HepG2 (cell line): ENCODE data around the gene WNK2. TPM values are rescaled to one million over a fixed set of nuclear protein-coding genes. Genes with fewer than 3 reads are reported as not detected.

Source experiments
- ATAC-seq: fragments of 200-7000 bp; cut with Tn5 transposase; 3 replicates; pipeline ENCODE4 v1.9.1; 2020; ENCODE audit warnings: mild to moderate bottlenecking, moderate library complexity
- BruUV-seq: library from RNA; stranded (reverse); fragments of 400-500 nt; replicated peaks from 2 replicates; lab custom pipeline; 2021; lab: Mats Ljungman, UMichigan
- CTCF ChIA-PET: fragments of 300-600 bp; formaldehyde crosslinking; extraction: SDS; loops from one replicate; lab custom pipeline; 2021; ENCODE audit warnings: low total read pairs, inconsistent platforms, low intra/inter-chr PET ratio; lab: Yijun Ruan, JAX
- POLR2A ChIA-PET: fragments of 350-600 bp; sonication (Branson Sonifier 250); formaldehyde crosslinking; loops from one replicate; lab custom pipeline; 2020; ENCODE audit warnings: antibody characterized with exemption, inconsistent platforms; lab: Yijun Ruan, JAX
- DNase-seq: peaks from one replicate; pipeline ENCODE4 v3.0.0-alpha.2; 2015; ENCODE audit warnings: low spot score
- FAIRE-seq: peaks from 3 replicates; lab custom pipeline; 2011; peaks lifted over from hg19 to GRCh38; lab: Jason Lieb, UNC
- H2AFZ ChIP-seq: one replicate; pipeline ENCODE4 v1.6.1; 2011; ENCODE audit warnings: low read length, inconsistent platforms
- H3K27ac ChIP-seq: fragments of 300-600 bp; 3 replicates; pipeline ENCODE4 v1.8.0; 2011; ENCODE audit warnings: mixed run types, mild to moderate bottlenecking, mixed read lengths, low read length, inconsistent platforms; ENCODE audit not compliant: insufficient read depth; ENCODE audit errors: extremely low read length
- H3K27me3 ChIP-seq, 2 experiments: fragments of 200-600 bp in 1 of 2; 2 replicates in 1 of 2; 3 replicates in 1 of 2; pipeline versions ENCODE4 v1.6.0 to v1.8.0; 2011; ENCODE audit warnings: low read length in 2 of 2, mild to moderate bottlenecking in 2 of 2, moderate library complexity in 2 of 2, inconsistent platforms in 1 of 2; ENCODE audit not compliant: insufficient read depth in 2 of 2, control insufficient read depth in 1 of 2
- H3K36me3 ChIP-seq, 2 experiments: fragments of 200-600 bp in 1 of 2; replicated peaks in 1 of 2; 2 replicates in 1 of 2; 3 replicates in 1 of 2; pipeline versions ENCODE4 v1.5.1 to v1.8.0; 2011; ENCODE audit warnings: low read length in 2 of 2, inconsistent platforms in 1 of 2; ENCODE audit not compliant: insufficient read depth in 2 of 2, control insufficient read depth in 1 of 2
- H3K4me1 ChIP-seq: 2 replicates; pipeline ENCODE4 v1.5.1; 2012; ENCODE audit warnings: low read length, inconsistent platforms; ENCODE audit not compliant: insufficient read depth
- H3K4me2 ChIP-seq: 2 replicates; pipeline ENCODE4 v1.6.0; 2011; ENCODE audit warnings: low read depth, low read length, inconsistent platforms
- H3K4me3 ChIP-seq, 3 experiments: fragments of 200-600 bp in 1 of 3; sonication (generic), shearing (Covaris generic) in 1 of 3; replicated peaks in 1 of 3; 2 replicates each; pipeline ENCODE4 v1.5.1; 2011 to 2016; ENCODE audit warnings: low read length in 3 of 3, inconsistent platforms in 2 of 3, low read depth in 2 of 3, mild to moderate bottlenecking in 2 of 3, control low read depth in 1 of 3, mixed read lengths in 1 of 3; ENCODE audit not compliant: insufficient read depth in 1 of 3
- H3K79me2 ChIP-seq: one replicate; pipeline ENCODE4 v1.6.1; 2011; ENCODE audit warnings: low read length, inconsistent platforms; ENCODE audit not compliant: insufficient read depth
- H3K9ac ChIP-seq: 2 replicates; pipeline ENCODE4 v1.6.0; 2011; ENCODE audit warnings: mild to moderate bottlenecking, low read depth, low read length, inconsistent platforms; ENCODE audit not compliant: insufficient read depth
- H3K9me3 ChIP-seq: 2 replicates; pipeline ENCODE4 v1.5.1; 2012; ENCODE audit warnings: mild to moderate bottlenecking, low read length
- H4K20me1 ChIP-seq: 2 replicates; pipeline ENCODE4 v1.6.0; 2011; ENCODE audit warnings: inconsistent platforms, mild to moderate bottlenecking, low read length, moderate library complexity; ENCODE audit not compliant: insufficient read depth
- AGO2 ChIP-seq: fragments of 200-400 bp; formaldehyde crosslinking; optimal IDR thresholded peaks from 2 replicates; pipeline ENCODE3; 2017; ENCODE audit warnings: mild to moderate bottlenecking, low read depth, low read length, moderate library complexity
- BCLAF1 ChIP-seq: fragments of 450-650 bp; IDR thresholded peaks from 2 replicates; pipeline ENCODE4 v1.6.1; 2017; ENCODE audit warnings: mild to moderate bottlenecking
- HNRNPL ChIP-seq: fragments of 200-400 bp; formaldehyde crosslinking; IDR thresholded peaks from 2 replicates; pipeline ENCODE4 v1.6.1; 2017; ENCODE audit warnings: mild to moderate bottlenecking, low read depth, low read length
- WGBS: methylation state at CpG from one replicate; pipeline ENCODE4 v1.1.6; 2017; ENCODE audit warnings: low lambda C conversion rate; 5-methylcytosine and 5-hydroxymethylcytosine counted together
- in situ Hi-C: cut with HindIII; loops from 2 replicates; pipeline ENCODE4 v1.10.0; 2017; ENCODE audit warnings: low pct_unique_long_range_greater_than_20kb; ENCODE audit not compliant: extremely low pct_ligation_motif_present
- intact Hi-C: fragments of 100-400 bp; cut with micrococcal nuclease; formaldehyde crosslinking; loops from one replicate; pipeline ENCODE4 v1.10.0; 2022; ENCODE audit not compliant: unreplicated experiment
- polyA plus RNA-seq, 8 experiments: library from polyadenylated mRNA; depleted of rRNA in 3 of 8; stranded (reverse) in 7 of 8; unstranded in 1 of 8; fragments of >200 nt; fragmentation: Illumina TruSeq in 4 of 8; extraction: Trizol in 4 of 8; gene quantifications; 2 replicates each; pipeline versions ENCODE4 v1.2.1 to v1.2.3, GENCODE V29; 2011 to 2016; ENCODE audit warnings: low read depth in 4 of 8, missing spikeins in 1 of 8, mixed read lengths in 1 of 8; ENCODE audit not compliant: insufficient read depth in 1 of 8
- total RNA-seq, 5 experiments: library from RNA; depleted of rRNA; stranded (reverse); fragments of >200 nt; fragmentation: Illumina TruSeq; extraction: Trizol; gene quantifications; 2 replicates each; pipeline ENCODE4 v1.2.3, GENCODE V29; 2016; ENCODE audit warnings: low read depth in 1 of 5

WNK2 gene
- total and polyA plus RNA-seq, 2 of the 13 experiments (the other 11 are each of a cell fraction or from before 2014, with no cell fraction given): 10.5 to 12.0 TPM

- 92% methylated on average over 17 of the region's 24 CpGs for WGBS
- peak; percentile 33 for TF ChIP-seq AGO2
- TF ChIP-seq BCLAF1: no peak
- TF ChIP-seq HNRNPL: 0 out of 2 replicates have a peak, but pooled peaks have one; percentile 22
- ChIA-PET CTCF (no interaction called here), POLR2A (no interaction called here)
- FAIRE-seq (no peak), ATAC-seq (no peak), DNase-seq (no peak)
- Histone ChIP-seq H3K79me2 (no peaks in the 10 kb centered on the region), H3K9ac (no peak overlapping the region), H2AFZ (no peak overlapping the region), H3K4me3 (no peak overlapping the region), H3K4me2 (no peak overlapping the region), H3K27ac (no peak overlapping the region), H3K4me1 (peaks cover 38% of the 10 kb centered on the region), H3K9me3 (no peaks in the 10 kb centered on the region), H3K36me3 (peaks cover 32 to 50% of the 10 kb centered on the region in 2 experiments), H4K20me1 (no peaks in the 10 kb centered on the region), H3K27me3 (no peaks in the 10 kb centered on the region)
- in situ Hi-C loops: no loop called here
- intact Hi-C loops: loop anchor here (10.0 kb wide), 1 partner anchor 50 kb away; no protein-coding TSS in a partner anchor
- no TSS peak for BruUV-seq
These were observed 60.8 kb downstream of the WNK2 start for GRCh38 chr9:93244510-93245436.
